Stromal cell of bone marrow (primary cell): ENCODE measurements around the gene DHX35.

ENCODE experiments used
- DNase-seq: peaks from one replicate; pipeline ENCODE4 v3.0.0-alpha.2; 2012; ENCODE audit warnings: low read depth

DHX35 gene

GRCh38 chr20:39025883-39026282 is 63.7 kb downstream of the DHX35 start:
- DNase-seq, result no peak

DNA sequence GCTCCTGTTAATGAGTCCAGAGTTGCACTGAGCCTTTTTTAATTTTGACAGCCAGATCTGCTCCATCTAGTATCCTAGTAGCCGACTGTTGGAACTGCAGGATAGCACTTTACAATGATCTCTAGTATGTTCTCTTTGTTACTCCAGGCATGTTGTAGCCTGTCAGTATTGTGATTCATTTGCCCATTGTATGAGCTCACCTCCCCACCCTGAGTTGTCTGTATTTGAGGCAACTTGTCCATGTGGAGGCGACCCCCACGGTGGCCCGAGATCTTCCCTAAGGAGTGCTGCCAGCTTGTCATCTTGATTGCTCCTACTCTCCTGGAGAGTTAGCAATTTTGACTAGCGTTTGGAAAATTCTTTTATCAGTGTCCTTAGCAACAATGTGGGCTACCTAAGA is 67.2 kb downstream of the DHX35 start:
- no peak for DNase-seq

- DNase-seq, result no peak
Observed at GRCh38 chr20:39032997-39033396, 70.9 kb downstream of the DHX35 start.

- peak; percentile 18 for DNase-seq
Observed at GRCh38 chr20:39036011-39036410, 73.9 kb downstream of the DHX35 start.

- DNase-seq, result no peak
Observed at GRCh38 chr20:39036851-39037250, 74.7 kb downstream of the DHX35 start.

DNA sequence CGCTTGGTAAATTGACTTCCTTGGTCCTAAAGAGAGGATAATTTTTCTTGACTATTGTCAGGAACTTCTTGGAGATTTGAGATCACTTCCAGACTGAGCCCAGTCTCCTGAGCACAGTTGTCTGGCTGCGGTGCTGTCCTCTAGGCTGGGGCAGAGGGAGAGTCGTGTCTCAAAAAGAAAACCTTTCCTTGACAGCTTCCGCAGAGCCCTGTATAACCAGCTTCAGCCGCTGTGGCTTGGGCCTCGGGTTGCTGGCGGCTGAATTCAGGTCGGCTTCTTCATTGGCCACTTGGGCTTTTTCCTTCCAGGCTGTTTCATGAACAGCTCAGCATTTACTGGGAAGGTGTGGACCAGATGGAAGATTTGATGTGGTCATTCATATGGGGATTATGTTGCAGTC is 75.9 kb downstream of the DHX35 start:
- DNase-seq, result no peak

DNA sequence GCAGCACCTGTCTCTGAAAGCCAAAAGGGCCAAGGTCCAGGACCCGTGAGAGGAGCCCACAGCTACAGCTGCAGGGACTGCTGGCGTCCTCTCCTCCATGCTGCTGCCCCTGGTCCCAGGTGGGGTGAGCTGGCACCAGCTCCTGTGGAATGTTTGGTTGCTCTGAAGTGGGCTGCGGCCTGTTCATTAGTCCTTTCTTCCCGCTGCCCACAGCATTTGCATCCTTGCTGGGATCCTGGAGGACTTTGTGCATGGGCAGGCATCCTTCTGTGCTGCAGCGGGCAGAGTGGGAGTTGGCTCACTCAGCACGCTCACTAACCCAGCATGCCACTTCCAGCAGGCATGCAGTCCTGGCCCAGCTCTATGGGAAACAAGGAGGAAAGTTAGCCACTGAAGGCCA is 76.4 kb downstream of the DHX35 start:
- DNase-seq, result no peak

- no peak for DNase-seq
Observed at GRCh38 chr20:39039261-39039660, 77.1 kb downstream of the DHX35 start.

DNA sequence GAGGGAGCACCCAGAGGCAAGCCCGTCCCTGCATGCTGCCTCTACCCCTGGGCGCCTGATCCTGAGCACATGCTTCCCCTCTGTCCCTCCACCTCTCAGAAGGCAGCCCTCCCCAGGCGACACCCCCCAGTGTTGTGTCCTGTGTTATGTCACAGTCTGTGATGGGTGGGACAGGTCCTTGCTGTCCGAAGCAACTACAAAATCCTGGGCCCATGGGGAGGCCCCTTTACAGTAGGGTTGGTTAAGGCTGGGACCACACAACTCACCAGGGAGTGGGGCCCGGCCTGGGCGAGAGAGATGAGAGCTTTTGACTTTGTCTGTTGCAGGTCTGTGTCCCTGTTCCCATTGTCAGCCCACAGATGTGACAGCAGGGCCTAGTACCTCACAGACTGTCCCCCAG is 78.0 kb downstream of the DHX35 start:
- DNase-seq, result no peak

- DNase-seq, result no peak
Observed at GRCh38 chr20:39041067-39041466, 78.9 kb downstream of the DHX35 start.

GRCh38 chr20:39042279-39043150 is 80.4 kb downstream of the DHX35 start:
- no peak for DNase-seq

DNA sequence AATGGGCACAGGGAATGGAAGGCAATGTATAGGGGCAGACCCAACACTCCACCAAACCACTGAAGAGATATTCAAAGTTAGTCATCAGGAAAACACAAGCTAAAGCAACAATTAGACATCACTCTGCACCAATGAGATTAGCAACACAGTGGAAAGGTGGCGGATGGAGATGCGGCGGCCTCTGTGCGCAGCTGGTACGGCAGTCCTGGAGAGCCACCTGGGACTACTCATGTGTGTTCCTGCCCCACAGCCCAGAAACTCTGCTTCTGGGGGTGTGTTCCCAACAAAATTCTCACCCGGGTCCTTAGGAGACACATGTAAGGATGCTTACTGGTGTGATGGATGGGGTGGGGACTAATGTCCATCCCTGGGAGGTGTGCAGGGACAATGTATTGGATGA is 82.4 kb downstream of the DHX35 start:
- no peak for DNase-seq

- DNase-seq, result no peak
Observed at GRCh38 chr20:39045676-39046075, 83.5 kb downstream of the DHX35 start.

DNA sequence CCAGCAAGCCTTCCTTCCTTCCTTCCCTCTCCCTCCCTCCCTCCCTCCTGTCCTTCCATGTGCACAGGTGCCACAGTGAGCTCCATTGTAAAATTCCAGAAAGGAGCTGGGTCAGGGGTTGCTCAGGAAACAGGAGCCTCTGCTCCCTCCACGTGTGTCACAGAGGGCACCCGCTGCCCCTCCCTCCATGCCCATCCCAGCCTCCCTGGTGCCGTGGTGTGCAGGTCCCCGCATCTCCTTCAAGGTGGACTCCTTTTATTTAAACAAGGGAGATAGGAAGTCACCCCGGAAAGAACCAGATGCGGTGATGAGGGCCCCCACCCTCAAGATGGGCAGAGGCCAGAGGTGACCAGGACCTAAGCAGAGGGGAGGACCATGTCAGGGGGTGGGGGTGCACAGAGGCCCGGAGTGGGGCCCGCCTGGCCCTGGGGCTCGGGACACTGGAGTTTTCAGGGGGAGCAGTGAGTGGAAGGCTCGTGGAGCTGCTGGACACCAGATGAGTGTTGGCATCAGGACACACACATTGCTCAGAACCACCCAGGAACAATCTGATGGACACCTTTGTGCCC is 85.4 kb downstream of the DHX35 start:
- DNase-seq, result no peak

GRCh38 chr20:39048000-39048696 is 86.0 kb downstream of the DHX35 start:
- DNase-seq, result peak; percentile 49

GRCh38 chr20:39049148-39049547 is 87.0 kb downstream of the DHX35 start:
- DNase-seq, result no peak

- DNase-seq, result peak; percentile 28
Observed at GRCh38 chr20:39049684-39050554, 87.8 kb downstream of the DHX35 start.

DNA sequence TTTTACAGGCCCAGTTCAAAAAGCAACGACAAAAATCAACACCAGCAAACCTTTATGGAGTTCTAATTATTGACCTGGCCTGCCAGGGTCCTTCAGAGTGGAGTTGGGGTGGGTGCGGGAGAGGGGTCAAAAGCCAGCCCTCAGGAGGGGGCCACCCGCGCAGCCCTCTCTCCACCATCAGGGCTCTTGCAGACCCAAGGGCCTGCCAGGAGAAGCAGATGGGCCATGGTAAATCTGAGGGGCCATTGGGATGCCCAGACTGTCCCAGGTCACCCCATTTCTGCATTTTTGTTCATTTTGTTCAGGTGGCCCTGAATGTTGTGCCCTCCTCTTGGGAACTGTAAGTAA is 88.4 kb downstream of the DHX35 start:
- DNase-seq, result no peak

DNA sequence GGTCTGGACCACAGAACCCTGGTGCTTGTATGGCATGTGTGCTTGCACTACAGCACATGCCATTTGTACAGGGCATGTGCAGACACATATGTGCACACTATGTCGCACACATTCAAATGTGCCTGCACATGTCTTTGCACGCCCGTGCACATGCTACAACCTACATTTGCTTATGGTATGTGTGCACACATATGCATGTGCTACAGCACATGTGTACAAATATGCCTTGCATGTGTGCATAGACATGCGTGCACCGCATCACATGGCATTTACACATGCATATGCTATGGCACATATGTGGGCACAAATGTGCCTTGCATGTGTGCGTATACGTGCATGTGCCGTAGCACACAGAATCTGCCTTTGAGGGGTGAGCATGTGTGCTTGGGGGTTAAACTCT is 90.5 kb downstream of the DHX35 start:
- no peak for DNase-seq

DNA sequence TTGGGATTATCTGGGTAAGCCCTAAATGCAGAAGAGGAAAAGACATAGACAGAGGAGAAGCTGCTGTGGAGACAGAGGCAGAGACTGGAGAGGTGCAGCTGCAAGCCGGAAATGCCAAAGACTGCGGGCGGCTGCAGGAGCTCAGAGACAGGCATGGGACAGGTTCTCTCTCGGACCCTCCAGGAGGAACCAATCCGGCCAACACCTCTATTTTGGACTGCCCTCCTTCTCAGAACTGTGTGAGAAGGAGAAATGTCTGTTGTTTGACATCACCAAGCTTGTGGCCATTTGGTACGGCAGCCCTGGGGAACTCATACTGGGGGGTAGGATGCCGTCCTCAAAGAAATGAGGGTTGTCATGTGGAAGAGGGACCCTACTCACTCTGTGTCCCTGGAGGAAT is 95.0 kb downstream of the DHX35 start:
- DNase-seq, result no peak

GRCh38 chr20:39057911-39058310 is 95.8 kb downstream of the DHX35 start:
- DNase-seq, result no peak

- no peak for DNase-seq
Observed at GRCh38 chr20:39059036-39059435, 96.9 kb downstream of the DHX35 start.
